Right cardiac atrium (tissue), 5 donors: ENCODE measurements around the gene MND1. TPM values are rescaled to one million over a fixed set of nuclear protein-coding genes. Genes with fewer than 3 reads are reported as not detected.

Experiments used
- ATAC-seq, 2 donors: fragments of 200-7000 bp; cut with Tn5 transposase; one replicate each; pipeline versions ENCODE4 v1.8.0 to v1.9.1; 2020; ENCODE audit warnings: moderate library complexity in 2 of 2, mild to moderate bottlenecking in 1 of 2
- DNase-seq, 3 donors: peaks; one replicate each; pipeline ENCODE4 v3.0.0-alpha.2; 2020
- H3K27ac ChIP-seq: one replicate; pipeline ENCODE4 v1.5.1; 2013; ENCODE audit warnings: mild to moderate bottlenecking, low read length, control low read depth, moderate library complexity
- H3K27me3 ChIP-seq: one replicate; pipeline ENCODE4 v1.6.1; 2013; ENCODE audit not compliant: control insufficient read depth, insufficient read depth
- H3K4me1 ChIP-seq: one replicate; pipeline ENCODE4 v1.6.1; 2013; ENCODE audit warnings: low read length; ENCODE audit not compliant: control insufficient read depth, insufficient read depth
- H3K4me3 ChIP-seq: one replicate; pipeline ENCODE4 v1.5.1; 2013; ENCODE audit warnings: low read length, control low read depth
- H3K9me3 ChIP-seq: one replicate; pipeline ENCODE4 v1.6.1; 2013; ENCODE audit warnings: low read length; ENCODE audit not compliant: control insufficient read depth
- WGBS: extraction: QIAGEN DNeasy Blood & Tissue Kit; methylation state at CpG from one replicate; pipeline ENCODE4 v1.1.7; 2013; 5-methylcytosine and 5-hydroxymethylcytosine counted together
- intact Hi-C, 4 donors: fragments of 100-400 bp; cut with DNase I; formaldehyde crosslinking; loops; one replicate each; pipeline versions ENCODE4 v1.11.0 to v1.14.0; 2022 to 2023
- polyA plus RNA-seq: library from polyadenylated mRNA; stranded (reverse); fragments of 200-250 nt; gene quantifications from one replicate; pipeline ENCODE4 v1.2.3, GENCODE V29; 2013
- total RNA-seq, 4 donors: library from RNA; stranded (reverse); fragmentation: NEBNext Ultra II Directional; extraction: Animal tissue kit (Norgen Biotek cat#: 25700); gene quantifications; one replicate each; pipeline ENCODE4 v1.2.1, GENCODE V29; 2021
- donor health status: healthy with polysubstance abuse.
- donor health status: DM: no; HTN: yes; CAD: no.
- donor health status: DM: no; HTN: no; CAD: no.
- donor health status: DM: no; HTN: yes; CAD: no; lungs with severe emphysema.
- donor health status: DM: yes; HTN: yes; CAD: no.

MND1 gene
- total and polyA plus RNA-seq, 5 donors: 0.20 to 0.54 (median 0.41) TPM; not detected in 2

- Histone ChIP-seq H3K4me3 (no peak overlapping the region), H3K9me3 (no peaks in the 10 kb centered on the region), H3K27me3 (no peaks in the 10 kb centered on the region), H3K4me1 (peaks cover 4% of the 10 kb centered on the region), H3K27ac (no peak overlapping the region)
- ATAC-seq (no peak), DNase-seq (no peak)
- intact Hi-C loops: loop anchor here (10.0 kb wide), 2 partner anchors 111 to 119 kb away; partner anchors contain the start of gene MND1 (in 1 of the 4)
- WGBS: 35% methylated on average over 1 of the region's 1 CpG
Observed at GRCh38 chr4:153464068-153464467, 119.6 kb downstream of the MND1 start.

Other genes starting within 250 kb of the MND1 start
- 10 to 100 TPM; 28.0 to 45.3 (median 31.0) TPM for gene TRIM2, start 140.2 kb upstream of the MND1 start, total RNA-seq
- gene TRIM2, start 140.2 kb upstream of the MND1 start, polyA plus RNA-seq: 7.6 TPM
- gene TMEM131L, start 121.7 kb downstream of the MND1 start, total RNA-seq: 10 to 100 TPM in 3 of 4 donors, 1 to 10 TPM in 1; 9.0 to 13.3 (median 11.3) TPM
- gene TMEM131L, start 121.7 kb downstream of the MND1 start, polyA plus RNA-seq: 4.6 TPM